GM19328 (cell line): ENCODE results near the gene LRRC63.
"Not testable (repeated sequence)": the region's sequence is repeated elsewhere in the genome, so short reads cannot be mapped to it uniquely, and the experiment has no call there.

ENCODE experiments used
- ATAC-seq: cut with Tn5 transposase; IDR thresholded peaks from one replicate; pipeline ENCODE4 v1.9.1; 2021; ENCODE audit warnings: mild to moderate bottlenecking, moderate library complexity; ENCODE audit not compliant: unreplicated experiment

Gene LRRC63

GRCh38 chr13:46211483-46212351 is at the start of gene LRRC63:
LRRC63 (plus strand) TSS chr13:46211928; CDS start chr13:46213035, 1,107 bp downstream.
- peak; percentile 93 for ATAC-seq

- ATAC-seq = not testable (repeated sequence)
Measured at GRCh38 chr13:46162741-46163140, 49.0 kb upstream of the LRRC63 start.

- no peak for ATAC-seq
Measured at GRCh38 chr13:46164661-46165060, 47.1 kb upstream of the LRRC63 start.

- peak; percentile 53 for ATAC-seq
Measured at GRCh38 chr13:46165485-46166223, 46.1 kb upstream of the LRRC63 start.

GRCh38 chr13:46166224-46166584 is 45.5 kb upstream of the LRRC63 start:
- ATAC-seq = no peak

GRCh38 chr13:46166947-46167610 is 44.6 kb upstream of the LRRC63 start:
- ATAC-seq = no peak

- no peak for ATAC-seq
Measured at GRCh38 chr13:46168341-46168740, 43.4 kb upstream of the LRRC63 start.

GRCh38 chr13:46168783-46169182 is 42.9 kb upstream of the LRRC63 start:
- no peak for ATAC-seq

GRCh38 chr13:46169758-46170157 is 42.0 kb upstream of the LRRC63 start:
- ATAC-seq = no peak

GRCh38 chr13:46170268-46170667 is 41.5 kb upstream of the LRRC63 start:
- no peak for ATAC-seq

GRCh38 chr13:46170687-46171086 is 41.0 kb upstream of the LRRC63 start:
- no peak for ATAC-seq

GRCh38 chr13:46171217-46171616 is 40.5 kb upstream of the LRRC63 start:
- ATAC-seq = no peak

- ATAC-seq = no peak
Measured at GRCh38 chr13:46171739-46172138, 40.0 kb upstream of the LRRC63 start.

GRCh38 chr13:46172531-46172991 is 39.2 kb upstream of the LRRC63 start:
- no peak for ATAC-seq

- ATAC-seq = no peak
Measured at GRCh38 chr13:46173656-46174055, 38.1 kb upstream of the LRRC63 start.

- peak; percentile 42 for ATAC-seq
Measured at GRCh38 chr13:46176756-46177155, 35.0 kb upstream of the LRRC63 start.

- no peak for ATAC-seq
Measured at GRCh38 chr13:46178143-46178542, 33.6 kb upstream of the LRRC63 start.

GRCh38 chr13:46178821-46179220 is 32.9 kb upstream of the LRRC63 start:
- no peak for ATAC-seq

- ATAC-seq = no peak
Measured at GRCh38 chr13:46179491-46179908, 32.2 kb upstream of the LRRC63 start.

- no peak for ATAC-seq
Measured at GRCh38 chr13:46179969-46180763, 31.6 kb upstream of the LRRC63 start.
